ENCODE data around the gene POLL.

POLL gene

GRCh38 chr10:101623528-101623927 lies 35.5 kb upstream of the POLL start:
- TF ChIP-seq CEBPB (IDR thresholded peaks at IDR 0.05), result no peak
- TF ChIP-seq TAF1 (IDR thresholded peaks at IDR 0.05; ENCODE audit: low read depth), result no peak
- no peak for TF ChIP-seq NFIC (IDR thresholded peaks at IDR 0.05)
- no peak for TF ChIP-seq YY1 (IDR thresholded peaks at IDR 0.05; ENCODE audit: low read depth)
- TF ChIP-seq EGR1 (IDR thresholded peaks at IDR 0.05), result no peak
- no peak for TF ChIP-seq FOXM1 (IDR thresholded peaks at IDR 0.05; ENCODE audit: borderline replicate concordance, low read depth)
- TF ChIP-seq USF1 (IDR thresholded peaks at IDR 0.05), result no peak
- TF ChIP-seq EP300 (IDR thresholded peaks at IDR 0.05; ENCODE audit: borderline replicate concordance), result no peak
- no peak for TF ChIP-seq REST (IDR thresholded peaks at IDR 0.05; ENCODE audit: low read depth)
- no peak for TF ChIP-seq RAD21 (IDR thresholded peaks at IDR 0.05; ENCODE audit: low read depth)
- TF ChIP-seq TEAD4 (IDR thresholded peaks at IDR 0.05), result no peak
- no peak for TF ChIP-seq CREB1 (IDR thresholded peaks at IDR 0.05; ENCODE audit: low read depth)
- TF ChIP-seq MAX (IDR thresholded peaks at IDR 0.05), result no peak
- no peak for TF ChIP-seq TCF12 (IDR thresholded peaks at IDR 0.05; ENCODE audit: low read depth)
- TF ChIP-seq ZBTB7A (IDR thresholded peaks at IDR 0.05; ENCODE audit: low read depth), result no peak

- TF ChIP-seq USF1 (IDR thresholded peaks at IDR 0.05) (no peak), CEBPB (IDR thresholded peaks at IDR 0.05) (no peak), REST (IDR thresholded peaks at IDR 0.05; ENCODE audit: low read depth) (no peak), RAD21 (IDR thresholded peaks at IDR 0.05; ENCODE audit: low read depth) (no peak), MAX (IDR thresholded peaks at IDR 0.05) (no peak), NFIC (IDR thresholded peaks at IDR 0.05) (no peak), TEAD4 (IDR thresholded peaks at IDR 0.05) (no peak), FOXM1 (IDR thresholded peaks at IDR 0.05; ENCODE audit: borderline replicate concordance, low read depth) (no peak), TAF1 (IDR thresholded peaks at IDR 0.05; ENCODE audit: low read depth) (no peak), ZBTB7A (IDR thresholded peaks at IDR 0.05; ENCODE audit: low read depth) (no peak), EP300 (IDR thresholded peaks at IDR 0.05; ENCODE audit: borderline replicate concordance) (no peak), TCF12 (IDR thresholded peaks at IDR 0.05; ENCODE audit: low read depth) (no peak), CREB1 (IDR thresholded peaks at IDR 0.05; ENCODE audit: low read depth) (no peak)
Measured at GRCh38 chr10:101619983-101620382, 31.9 kb upstream of the POLL start.

- TF ChIP-seq REST (IDR thresholded peaks at IDR 0.05; ENCODE audit: low read depth) (no peak), YY1 (IDR thresholded peaks at IDR 0.05; ENCODE audit: low read depth) (no peak), TCF12 (IDR thresholded peaks at IDR 0.05; ENCODE audit: low read depth) (no peak), EGR1 (IDR thresholded peaks at IDR 0.05) (no peak), TEAD4 (IDR thresholded peaks at IDR 0.05) (no peak), ZBTB7A (IDR thresholded peaks at IDR 0.05; ENCODE audit: low read depth) (no peak), TAF1 (IDR thresholded peaks at IDR 0.05; ENCODE audit: low read depth) (no peak), NFIC (IDR thresholded peaks at IDR 0.05) (no peak), MAX (IDR thresholded peaks at IDR 0.05) (no peak), RAD21 (IDR thresholded peaks at IDR 0.05; ENCODE audit: low read depth) (no peak), USF1 (IDR thresholded peaks at IDR 0.05) (no peak), EP300 (IDR thresholded peaks at IDR 0.05; ENCODE audit: borderline replicate concordance) (no peak), CREB1 (IDR thresholded peaks at IDR 0.05; ENCODE audit: low read depth) (no peak), CEBPB (IDR thresholded peaks at IDR 0.05) (no peak), FOXM1 (IDR thresholded peaks at IDR 0.05; ENCODE audit: borderline replicate concordance, low read depth) (no peak)
Measured at GRCh38 chr10:101618871-101619270, 30.8 kb upstream of the POLL start.

Measured in Ishikawa (cell line).